Stimulated activated naive CD8-positive, alpha-beta T cell treated with anti-CD3 and anti-CD28 coated beads, Interleukin-15, amount 100 ng/mL, for 72 hours (primary cell): ENCODE results near the gene NSFL1C.

ENCODE experiments used
- ATAC-seq: fragments of 150-1000 bp; cut with Tn5 transposase; 2 replicates; pipeline ENCODE4 v1.10.0; 2021; ENCODE audit warnings: mild to moderate bottlenecking, moderate library complexity
- DNase-seq, 2 donors: peaks; one replicate each; pipeline ENCODE4 v3.0.0; 2021 to 2022
- H3K27ac Mint-ChIP-seq, 2 donors: one replicate each; pipeline ENCODE4 v1.8.0; 2022; ENCODE audit warnings: mild to moderate bottlenecking in 2 of 2, mixed read lengths in 2 of 2, moderate library complexity in 2 of 2
- H3K27me3 Mint-ChIP-seq: one replicate; pipeline ENCODE4 v1.8.0; 2022; ENCODE audit warnings: mixed read lengths
- H3K4me1 Mint-ChIP-seq: one replicate; pipeline ENCODE4 v1.8.0; 2022; ENCODE audit warnings: mild to moderate bottlenecking, mixed read lengths
- H3K4me3 Mint-ChIP-seq, 2 donors: one replicate each; pipeline ENCODE4 v1.8.0; 2022; ENCODE audit warnings: mild to moderate bottlenecking in 2 of 2, mixed read lengths in 2 of 2, moderate library complexity in 1 of 2
- H3K9me3 Mint-ChIP-seq, 2 donors: one replicate each; pipeline ENCODE4 v1.8.0; 2022; ENCODE audit warnings: mixed read lengths in 2 of 2

The NSFL1C gene

GRCh38 chr20:1448081-1448620 lies 18.5 kb downstream of the NSFL1C start:
- H3K9me3 Mint-ChIP-seq: no peaks in the 10 kb centered on the region
- ATAC-seq: no peak

GRCh38 chr20:1446536-1446935 lies 20.1 kb downstream of the NSFL1C start:
- no peak overlapping the region for H3K27ac Mint-ChIP-seq
- H3K4me3 Mint-ChIP-seq: no peak overlapping the region
- no peaks in the 10 kb centered on the region for H3K9me3 Mint-ChIP-seq
- ATAC-seq: no peak
- H3K27me3 Mint-ChIP-seq: no peaks in the 10 kb centered on the region
- DNase-seq: no peak
- H3K4me1 Mint-ChIP-seq: peaks cover 7% of the 10 kb centered on the region

More at GRCh38 chr20:1448081-1448620, 18.5 kb downstream of the NSFL1C start:
- no peaks in the 10 kb centered on the region for H3K4me1 Mint-ChIP-seq
- no peak overlapping the region for H3K27ac Mint-ChIP-seq
- no peak for DNase-seq
- no peak overlapping the region for H3K4me3 Mint-ChIP-seq
- no peaks in the 10 kb centered on the region for H3K27me3 Mint-ChIP-seq

- H3K4me3 Mint-ChIP-seq: no peak overlapping the region
- peaks cover 17% of the 10 kb centered on the region for H3K4me1 Mint-ChIP-seq
- DNase-seq (no peak), ATAC-seq (no peak)
- H3K27me3 Mint-ChIP-seq: no peaks in the 10 kb centered on the region
- H3K9me3 Mint-ChIP-seq: no peaks in the 10 kb centered on the region
- H3K27ac Mint-ChIP-seq: no peak overlapping the region
These were observed 23.6 kb downstream of the NSFL1C start for GRCh38 chr20:1443085-1443484.

- Mint-ChIP-seq H3K4me1 (peaks cover 17% of the 10 kb centered on the region), H3K27me3 (no peaks in the 10 kb centered on the region), H3K9me3 (no peaks in the 10 kb centered on the region), H3K27ac (no peak overlapping the region), H3K4me3 (no peak overlapping the region)
- DNase-seq: no peak
- no peak for ATAC-seq
These were observed 24.3 kb downstream of the NSFL1C start for GRCh38 chr20:1442304-1442703.

GRCh38 chr20:1441133-1441532 lies 25.5 kb downstream of the NSFL1C start:
- no peak for ATAC-seq

GRCh38 chr20:1440024-1440423 lies 26.6 kb downstream of the NSFL1C start:
- Mint-ChIP-seq H3K9me3 (no peaks in the 10 kb centered on the region), H3K27ac (no peak overlapping the region), H3K4me3 (no peak overlapping the region), H3K4me1 (peaks cover 27% of the 10 kb centered on the region), H3K27me3 (no peaks in the 10 kb centered on the region)
- no peak for DNase-seq
- ATAC-seq: no peak

More at GRCh38 chr20:1441133-1441532, 25.5 kb downstream of the NSFL1C start:
- peaks cover 17% of the 10 kb centered on the region for H3K4me1 Mint-ChIP-seq
- DNase-seq: no peak
- H3K27me3 Mint-ChIP-seq: no peaks in the 10 kb centered on the region
- H3K27ac Mint-ChIP-seq: no peak overlapping the region
- no peaks in the 10 kb centered on the region for H3K9me3 Mint-ChIP-seq
- no peak overlapping the region for H3K4me3 Mint-ChIP-seq

- no peak for DNase-seq
- Mint-ChIP-seq H3K27ac (no peak overlapping the region), H3K27me3 (no peaks in the 10 kb centered on the region), H3K9me3 (no peaks in the 10 kb centered on the region), H3K4me3 (no peak overlapping the region), H3K4me1 (peaks cover 36% of the 10 kb centered on the region)
- ATAC-seq: no peak
These were observed 28.3 kb downstream of the NSFL1C start for GRCh38 chr20:1438361-1438760.

- DNase-seq (peak; percentile 54 to 72), ATAC-seq (no peak)
- Mint-ChIP-seq H3K9me3 (no peaks in the 10 kb centered on the region), H3K27me3 (no peaks in the 10 kb centered on the region), H3K4me1 (peaks cover 42% of the 10 kb centered on the region), H3K27ac (peak overlapping the region in 1 of 2 donors; percentile 27), H3K4me3 (no peak overlapping the region)
These were observed 29.3 kb downstream of the NSFL1C start for GRCh38 chr20:1437235-1437904.

GRCh38 chr20:1436263-1436662 lies 30.4 kb downstream of the NSFL1C start:
- Mint-ChIP-seq H3K4me1 (peaks cover 41% of the 10 kb centered on the region), H3K27me3 (peaks cover 11% of the 10 kb centered on the region), H3K4me3 (no peak overlapping the region), H3K9me3 (no peaks in the 10 kb centered on the region), H3K27ac (no peak overlapping the region)
- DNase-seq: no peak
- no peak for ATAC-seq

GRCh38 chr20:1435337-1435699 lies 31.3 kb downstream of the NSFL1C start:
- ATAC-seq (no peak), DNase-seq (no peak)
- peaks cover 12% of the 10 kb centered on the region for H3K27me3 Mint-ChIP-seq
- peak overlapping the region; percentile 4 to 6 for H3K4me3 Mint-ChIP-seq
- H3K27ac Mint-ChIP-seq: no peak overlapping the region
- H3K4me1 Mint-ChIP-seq: peaks cover 36% of the 10 kb centered on the region
- H3K9me3 Mint-ChIP-seq: no peaks in the 10 kb centered on the region

GRCh38 chr20:1434571-1435336 lies 31.9 kb downstream of the NSFL1C start:
- Mint-ChIP-seq H3K4me1 (peaks cover 36% of the 10 kb centered on the region), H3K4me3 (peak overlapping the region; percentile 4 to 6), H3K9me3 (no peaks in the 10 kb centered on the region), H3K27me3 (peaks cover 12% of the 10 kb centered on the region), H3K27ac (peak overlapping the region in 1 of 2 donors; percentile 50)
- DNase-seq: peak; percentile 71 to 85
- peak; percentile 97 for ATAC-seq

GRCh38 chr20:1431158-1431557 lies 35.5 kb downstream of the NSFL1C start:
- H3K9me3 Mint-ChIP-seq: no peaks in the 10 kb centered on the region
- H3K27me3 Mint-ChIP-seq: peaks cover 12% of the 10 kb centered on the region
- DNase-seq: no peak
- H3K27ac Mint-ChIP-seq: no peak overlapping the region
- ATAC-seq: no peak
- peaks cover 48% of the 10 kb centered on the region for H3K4me1 Mint-ChIP-seq
- H3K4me3 Mint-ChIP-seq: no peak overlapping the region

GRCh38 chr20:1430004-1430451 lies 36.6 kb downstream of the NSFL1C start:
- Mint-ChIP-seq H3K9me3 (no peaks in the 10 kb centered on the region), H3K4me3 (no peak overlapping the region), H3K27me3 (peaks cover 12% of the 10 kb centered on the region), H3K4me1 (peaks cover 39% of the 10 kb centered on the region), H3K27ac (no peak overlapping the region)
- ATAC-seq (no peak), DNase-seq (no peak)

- H3K27ac Mint-ChIP-seq: no peak overlapping the region
- H3K4me3 Mint-ChIP-seq: no peak overlapping the region
- ATAC-seq (no peak), DNase-seq (no peak)
- no peaks in the 10 kb centered on the region for H3K9me3 Mint-ChIP-seq
- H3K4me1 Mint-ChIP-seq: peaks cover 31% of the 10 kb centered on the region
- peaks cover 12% of the 10 kb centered on the region for H3K27me3 Mint-ChIP-seq
These were observed 37.4 kb downstream of the NSFL1C start for GRCh38 chr20:1429143-1429728.

- Mint-ChIP-seq H3K27ac (no peak overlapping the region), H3K4me3 (no peak overlapping the region), H3K9me3 (no peaks in the 10 kb centered on the region), H3K27me3 (peaks cover 12% of the 10 kb centered on the region), H3K4me1 (peaks cover 26% of the 10 kb centered on the region)
- DNase-seq (no peak), ATAC-seq (no peak)
These were observed 39.1 kb downstream of the NSFL1C start for GRCh38 chr20:1427457-1428054.
